ENCODE data around the gene RAB34.

The RAB34 gene

DNA sequence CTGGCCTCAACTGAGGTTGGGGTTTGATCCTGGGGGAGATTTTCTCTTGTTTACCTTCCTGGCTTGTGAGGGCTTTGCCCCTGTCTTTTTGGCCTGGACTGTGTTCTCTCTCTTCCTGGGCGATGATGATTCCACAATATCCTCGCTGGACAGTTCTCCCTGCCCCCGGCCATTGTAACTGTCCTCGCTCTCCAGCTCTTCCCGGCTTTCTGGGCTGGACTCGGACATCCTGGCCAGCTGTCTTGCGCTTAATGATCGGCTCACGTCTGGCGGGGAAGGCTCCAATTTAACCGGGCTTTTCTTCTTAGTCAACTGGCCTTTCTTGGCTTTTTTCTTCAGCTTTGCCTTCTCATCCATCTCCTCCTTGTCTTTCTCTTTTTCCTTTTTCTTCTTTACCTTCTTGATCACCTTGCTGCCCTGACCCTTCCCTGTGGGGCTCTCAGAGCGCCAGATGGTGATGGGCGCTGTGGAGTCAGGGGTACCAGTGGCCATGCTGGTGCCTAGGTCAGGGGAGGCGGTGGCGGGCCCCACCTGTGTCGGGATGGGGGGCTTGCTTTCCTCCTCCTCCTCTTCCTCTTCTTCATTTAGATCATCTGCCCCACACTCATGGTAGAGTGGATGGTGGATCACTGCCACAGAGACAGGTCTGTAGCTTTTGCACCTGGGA lies 14.0 kb downstream of the RAB34 start:
- H3K4me1 ChIP-seq (ENCODE audit: control insufficient read depth in 5 of 5, insufficient read depth in 5 of 5, low read length in 5 of 5): peaks cover 0 to 15% (median 12%) of the 10 kb centered on the region in 5 donors
- peaks cover 0 to 71% (median 62%) of the 10 kb centered on the region in 5 donors for H3K36me3 ChIP-seq (ENCODE audit: control insufficient read depth in 5 of 5, insufficient read depth in 5 of 5, low read length in 5 of 5)
- H3K9ac ChIP-seq (ENCODE audit: low read length in 5 of 5): no peak overlapping the region
- no peaks in the 10 kb centered on the region for H3K27me3 ChIP-seq (ENCODE audit: control insufficient read depth in 5 of 5, insufficient read depth in 4 of 5, low read length in 5 of 5)
- H3K4me3 ChIP-seq (ENCODE audit: low read depth in 1 of 5, low read length in 5 of 5): no peak overlapping the region
- H3K9me3 ChIP-seq (ENCODE audit: control insufficient read depth in 5 of 5, low read length in 5 of 5): no peaks in the 10 kb centered on the region
- no peak overlapping the region for H3K27ac ChIP-seq (ENCODE audit: low read depth, low read length)

DNA sequence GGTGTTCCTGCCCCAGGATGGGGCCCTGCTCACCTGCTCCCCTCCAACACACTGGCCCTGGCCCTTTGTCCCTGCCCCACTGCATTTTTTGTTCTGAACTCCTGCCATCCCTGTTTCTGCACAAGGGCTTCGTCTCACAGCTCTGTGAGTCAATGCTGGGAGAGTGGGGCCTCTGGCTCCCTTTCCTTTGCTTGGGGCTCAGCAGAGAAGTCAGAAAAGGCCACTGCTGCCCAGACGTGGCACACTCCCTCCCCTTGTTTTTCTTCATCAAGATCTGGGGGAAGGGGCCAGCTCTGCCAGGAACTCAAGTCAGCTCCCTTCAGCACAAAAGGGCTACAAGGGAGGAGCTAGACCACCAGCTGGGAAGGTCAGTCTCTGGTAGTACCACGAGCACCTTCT lies 14.9 kb downstream of the RAB34 start:
- Histone ChIP-seq H3K36me3 (ENCODE audit: control insufficient read depth in 5 of 5, insufficient read depth in 5 of 5, low read length in 5 of 5) (peaks cover 0 to 80% (median 71%) of the 10 kb centered on the region in 5 donors), H3K4me3 (ENCODE audit: low read depth in 1 of 5, low read length in 5 of 5) (no peak overlapping the region), H3K27me3 (ENCODE audit: control insufficient read depth in 5 of 5, insufficient read depth in 4 of 5, low read length in 5 of 5) (no peaks in the 10 kb centered on the region), H3K4me1 (ENCODE audit: control insufficient read depth in 5 of 5, insufficient read depth in 5 of 5, low read length in 5 of 5) (peaks cover 0 to 15% (median 12%) of the 10 kb centered on the region in 5 donors), H3K9me3 (ENCODE audit: control insufficient read depth in 5 of 5, low read length in 5 of 5) (no peaks in the 10 kb centered on the region), H3K9ac (ENCODE audit: low read length in 5 of 5) (no peak overlapping the region), H3K27ac (ENCODE audit: low read depth, low read length) (no peak overlapping the region)

- peaks cover 2 to 86% (median 77%) of the 10 kb centered on the region in 5 donors for H3K36me3 ChIP-seq (ENCODE audit: control insufficient read depth in 5 of 5, insufficient read depth in 5 of 5, low read length in 5 of 5)
- H3K9me3 ChIP-seq (ENCODE audit: control insufficient read depth in 5 of 5, low read length in 5 of 5): no peaks in the 10 kb centered on the region
- H3K4me1 ChIP-seq (ENCODE audit: control insufficient read depth in 5 of 5, insufficient read depth in 5 of 5, low read length in 5 of 5): peaks cover 0 to 15% (median 12%) of the 10 kb centered on the region in 5 donors
- H3K9ac ChIP-seq (ENCODE audit: low read length in 5 of 5): no peak overlapping the region
- H3K27ac ChIP-seq (ENCODE audit: low read depth, low read length): no peak overlapping the region
- no peaks in the 10 kb centered on the region for H3K27me3 ChIP-seq (ENCODE audit: control insufficient read depth in 5 of 5, insufficient read depth in 4 of 5, low read length in 5 of 5)
- no peak overlapping the region for H3K4me3 ChIP-seq (ENCODE audit: low read depth in 1 of 5, low read length in 5 of 5)
Observed at GRCh38 chr17:28702026-28702751, 15.5 kb downstream of the RAB34 start.

- Histone ChIP-seq H3K4me3 (ENCODE audit: low read depth in 1 of 5, low read length in 5 of 5) (no peak overlapping the region), H3K4me1 (ENCODE audit: control insufficient read depth in 5 of 5, insufficient read depth in 5 of 5, low read length in 5 of 5) (peaks cover 0 to 10% (median 5%) of the 10 kb centered on the region in 5 donors), H3K9ac (ENCODE audit: low read length in 5 of 5) (no peak overlapping the region), H3K36me3 (ENCODE audit: control insufficient read depth in 5 of 5, insufficient read depth in 5 of 5, low read length in 5 of 5) (peaks cover 3 to 98% (median 89%) of the 10 kb centered on the region in 5 donors), H3K27me3 (ENCODE audit: control insufficient read depth in 5 of 5, insufficient read depth in 4 of 5, low read length in 5 of 5) (no peaks in the 10 kb centered on the region), H3K9me3 (ENCODE audit: control insufficient read depth in 5 of 5, low read length in 5 of 5) (no peaks in the 10 kb centered on the region), H3K27ac (ENCODE audit: low read depth, low read length) (no peak overlapping the region)
Observed at GRCh38 chr17:28700830-28701492, 16.7 kb downstream of the RAB34 start.

DNA sequence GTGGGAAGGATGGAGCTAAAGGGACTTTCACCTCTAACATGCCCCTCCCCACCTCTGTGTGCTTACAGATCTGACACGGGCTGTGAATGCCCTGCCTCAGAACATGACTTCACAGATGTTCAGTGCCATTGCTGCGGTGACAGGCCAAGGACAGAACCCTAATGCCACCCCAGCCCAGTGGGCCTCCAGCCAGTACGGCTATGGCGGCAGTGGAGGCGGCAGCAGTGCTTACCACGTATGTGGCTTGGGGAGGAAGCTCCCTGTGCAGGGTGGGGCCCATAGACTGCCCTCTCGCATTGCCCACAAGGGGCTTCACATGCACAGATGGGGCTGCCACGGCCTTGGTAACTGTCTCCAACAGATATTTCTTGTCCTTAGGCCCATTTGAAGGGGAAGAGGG lies 17.4 kb downstream of the RAB34 start:
- H3K4me3 ChIP-seq (ENCODE audit: low read depth in 1 of 5, low read length in 5 of 5): no peak overlapping the region
- H3K36me3 ChIP-seq (ENCODE audit: control insufficient read depth in 5 of 5, insufficient read depth in 5 of 5, low read length in 5 of 5): peaks cover 3 to 99% (median 92%) of the 10 kb centered on the region in 5 donors
- H3K27me3 ChIP-seq (ENCODE audit: control insufficient read depth in 5 of 5, insufficient read depth in 4 of 5, low read length in 5 of 5): no peaks in the 10 kb centered on the region
- H3K9me3 ChIP-seq (ENCODE audit: control insufficient read depth in 5 of 5, low read length in 5 of 5): no peaks in the 10 kb centered on the region
- peaks cover 0 to 3% (median 0%) of the 10 kb centered on the region in 5 donors for H3K4me1 ChIP-seq (ENCODE audit: control insufficient read depth in 5 of 5, insufficient read depth in 5 of 5, low read length in 5 of 5)
- H3K27ac ChIP-seq (ENCODE audit: low read depth, low read length): no peak overlapping the region
- no peak overlapping the region for H3K9ac ChIP-seq (ENCODE audit: low read length in 5 of 5)

- H3K4me1 ChIP-seq (ENCODE audit: control insufficient read depth in 5 of 5, insufficient read depth in 5 of 5, low read length in 5 of 5): peaks cover 0 to 3% (median 0%) of the 10 kb centered on the region in 5 donors
- no peaks in the 10 kb centered on the region for H3K9me3 ChIP-seq (ENCODE audit: control insufficient read depth in 5 of 5, low read length in 5 of 5)
- no peaks in the 10 kb centered on the region for H3K27me3 ChIP-seq (ENCODE audit: control insufficient read depth in 5 of 5, insufficient read depth in 4 of 5, low read length in 5 of 5)
- H3K9ac ChIP-seq (ENCODE audit: low read length in 5 of 5): no peak overlapping the region
- H3K27ac ChIP-seq (ENCODE audit: low read depth, low read length): no peak overlapping the region
- peaks cover 8 to 100% (median 100%) of the 10 kb centered on the region in 5 donors for H3K36me3 ChIP-seq (ENCODE audit: control insufficient read depth in 5 of 5, insufficient read depth in 5 of 5, low read length in 5 of 5)
- no peak overlapping the region for H3K4me3 ChIP-seq (ENCODE audit: low read depth in 1 of 5, low read length in 5 of 5)
Observed at GRCh38 chr17:28698253-28698941, 19.3 kb downstream of the RAB34 start.

DNA sequence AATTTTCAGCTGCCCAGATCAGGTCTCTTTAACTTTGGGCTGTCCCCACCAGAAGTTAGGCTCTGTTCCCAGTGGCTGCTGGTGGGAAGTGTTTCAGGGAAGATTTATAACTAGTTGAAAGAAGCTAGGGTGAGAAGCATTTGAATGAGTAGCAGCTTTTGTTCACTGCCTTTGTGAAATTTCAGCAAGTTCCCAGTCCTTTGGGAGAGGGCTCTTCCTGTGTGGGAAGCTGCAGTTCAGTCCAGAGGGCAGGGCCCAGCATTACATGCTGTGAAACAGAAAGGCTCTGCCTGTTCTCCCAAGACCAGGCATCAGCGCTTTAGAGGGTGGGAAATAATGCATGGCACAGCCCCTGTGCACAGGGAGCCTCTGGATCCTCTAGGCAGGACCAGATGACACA lies 23.8 kb downstream of the RAB34 start:
- peaks cover 0 to 3% (median 0%) of the 10 kb centered on the region in 5 donors for H3K4me1 ChIP-seq (ENCODE audit: control insufficient read depth in 5 of 5, insufficient read depth in 5 of 5, low read length in 5 of 5)
- H3K9me3 ChIP-seq (ENCODE audit: control insufficient read depth in 5 of 5, low read length in 5 of 5): no peaks in the 10 kb centered on the region
- H3K36me3 ChIP-seq (ENCODE audit: control insufficient read depth in 5 of 5, insufficient read depth in 5 of 5, low read length in 5 of 5): peaks cover 18 to 96% (median 87%) of the 10 kb centered on the region in 5 donors
- H3K27ac ChIP-seq (ENCODE audit: low read depth, low read length): no peak overlapping the region
- H3K4me3 ChIP-seq (ENCODE audit: low read depth in 1 of 5, low read length in 5 of 5): no peak overlapping the region
- H3K9ac ChIP-seq (ENCODE audit: low read length in 5 of 5): no peak overlapping the region
- H3K27me3 ChIP-seq (ENCODE audit: control insufficient read depth in 5 of 5, insufficient read depth in 4 of 5, low read length in 5 of 5): no peaks in the 10 kb centered on the region

- H3K4me1 ChIP-seq (ENCODE audit: control insufficient read depth in 5 of 5, insufficient read depth in 5 of 5, low read length in 5 of 5): peaks cover 0 to 2% (median 0%) of the 10 kb centered on the region in 5 donors
- H3K27ac ChIP-seq (ENCODE audit: low read depth, low read length): no peak overlapping the region
- no peaks in the 10 kb centered on the region for H3K27me3 ChIP-seq (ENCODE audit: control insufficient read depth in 5 of 5, insufficient read depth in 4 of 5, low read length in 5 of 5)
- peaks cover 30 to 95% (median 85%) of the 10 kb centered on the region in 5 donors for H3K36me3 ChIP-seq (ENCODE audit: control insufficient read depth in 5 of 5, insufficient read depth in 5 of 5, low read length in 5 of 5)
- no peak overlapping the region for H3K9ac ChIP-seq (ENCODE audit: low read length in 5 of 5)
- no peak overlapping the region for H3K4me3 ChIP-seq (ENCODE audit: low read depth in 1 of 5, low read length in 5 of 5)
- H3K9me3 ChIP-seq (ENCODE audit: control insufficient read depth in 5 of 5, low read length in 5 of 5): no peaks in the 10 kb centered on the region
Observed at GRCh38 chr17:28689011-28689410, 28.7 kb downstream of the RAB34 start.

DNA sequence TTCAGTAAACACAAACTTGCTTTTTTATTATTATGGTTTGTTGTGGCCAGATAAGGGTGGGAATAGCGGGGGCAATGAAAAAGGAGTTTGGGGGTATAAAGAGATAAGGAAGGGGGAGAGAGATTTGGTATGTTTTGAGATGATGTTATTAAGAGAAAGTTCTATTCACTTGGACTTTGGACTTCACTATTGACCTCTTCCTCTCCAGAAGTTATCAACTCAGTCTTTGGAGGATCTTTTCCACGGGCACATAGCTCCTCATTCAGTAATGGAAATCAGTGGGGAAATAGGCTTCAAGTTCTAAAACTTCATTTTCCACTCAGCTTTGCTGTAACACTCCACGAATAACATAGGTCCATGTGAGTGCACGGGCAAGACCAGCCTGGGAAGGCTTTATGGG lies 29.2 kb downstream of the RAB34 start:
- no peaks in the 10 kb centered on the region for H3K9me3 ChIP-seq (ENCODE audit: control insufficient read depth in 5 of 5, low read length in 5 of 5)
- H3K36me3 ChIP-seq (ENCODE audit: control insufficient read depth in 5 of 5, insufficient read depth in 5 of 5, low read length in 5 of 5): peaks cover 30 to 94% (median 85%) of the 10 kb centered on the region in 5 donors
- H3K9ac ChIP-seq (ENCODE audit: low read length in 5 of 5): no peak overlapping the region
- H3K27ac ChIP-seq (ENCODE audit: low read depth, low read length): no peak overlapping the region
- H3K4me3 ChIP-seq (ENCODE audit: low read depth in 1 of 5, low read length in 5 of 5): no peak overlapping the region
- no peaks in the 10 kb centered on the region for H3K27me3 ChIP-seq (ENCODE audit: control insufficient read depth in 5 of 5, insufficient read depth in 4 of 5, low read length in 5 of 5)
- H3K4me1 ChIP-seq (ENCODE audit: control insufficient read depth in 5 of 5, insufficient read depth in 5 of 5, low read length in 5 of 5): no peaks in the 10 kb centered on the region
